ENCODE data around the gene FRRS1L.
"Not testable (repeated sequence)": the region's sequence is repeated elsewhere in the genome, so short reads cannot be mapped to it uniquely, and the experiment has no call there.

DNA sequence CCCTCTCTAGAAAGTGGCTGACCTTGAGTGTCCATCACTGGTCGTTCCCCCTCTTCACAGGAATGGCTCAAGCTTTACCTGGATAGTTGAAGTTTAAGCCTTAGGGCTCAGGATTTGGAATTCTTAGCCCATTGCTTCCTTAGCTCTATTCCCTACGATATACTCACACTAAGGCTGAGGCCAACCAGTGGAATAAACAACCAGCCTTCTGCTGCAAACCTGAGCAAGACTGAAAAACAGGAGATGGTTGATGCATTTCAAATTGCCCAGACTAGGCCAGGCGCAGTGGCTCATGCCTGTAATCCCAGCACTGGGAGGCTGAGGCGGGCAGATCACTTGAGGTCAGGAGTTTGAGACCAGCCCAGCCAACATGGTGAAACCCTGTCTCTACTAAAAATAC lies 40.4 kb downstream of the FRRS1L start:
- TF ChIP-seq, protein P1, sequence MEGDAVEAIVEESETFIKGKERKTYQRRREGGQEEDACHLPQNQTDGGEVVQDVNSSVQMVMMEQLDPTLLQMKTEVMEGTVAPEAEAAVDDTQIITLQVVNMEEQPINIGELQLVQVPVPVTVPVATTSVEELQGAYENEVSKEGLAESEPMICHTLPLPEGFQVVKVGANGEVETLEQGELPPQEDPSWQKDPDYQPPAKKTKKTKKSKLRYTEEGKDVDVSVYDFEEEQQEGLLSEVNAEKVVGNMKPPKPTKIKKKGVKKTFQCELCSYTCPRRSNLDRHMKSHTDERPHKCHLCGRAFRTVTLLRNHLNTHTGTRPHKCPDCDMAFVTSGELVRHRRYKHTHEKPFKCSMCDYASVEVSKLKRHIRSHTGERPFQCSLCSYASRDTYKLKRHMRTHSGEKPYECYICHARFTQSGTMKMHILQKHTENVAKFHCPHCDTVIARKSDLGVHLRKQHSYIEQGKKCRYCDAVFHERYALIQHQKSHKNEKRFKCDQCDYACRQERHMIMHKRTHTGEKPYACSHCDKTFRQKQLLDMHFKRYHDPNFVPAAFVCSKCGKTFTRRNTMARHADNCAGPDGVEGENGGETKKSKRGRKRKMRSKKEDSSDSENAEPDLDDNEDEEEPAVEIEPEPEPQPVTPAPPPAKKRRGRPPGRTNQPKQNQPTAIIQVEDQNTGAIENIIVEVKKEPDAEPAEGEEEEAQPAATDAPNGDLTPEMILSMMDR (IDR thresholded peaks at IDR 0.05) = not testable (repeated sequence)
- TF ChIP-seq POLR2A (IDR thresholded peaks at IDR 0.05) = not testable (repeated sequence)

All from lower leg skin (tissue), 3 donors.